Femur (tissue), 1 donor: ENCODE results near the gene ATXN7L2.
"Not testable (repeated sequence)": the region's sequence is repeated elsewhere in the genome, so short reads cannot be mapped to it uniquely, and the experiment has no call there.

ENCODE experiments used
- DNase-seq: peaks from one replicate; pipeline ENCODE4 v3.0.0-alpha.2; 2017

ATXN7L2 gene, protein sequence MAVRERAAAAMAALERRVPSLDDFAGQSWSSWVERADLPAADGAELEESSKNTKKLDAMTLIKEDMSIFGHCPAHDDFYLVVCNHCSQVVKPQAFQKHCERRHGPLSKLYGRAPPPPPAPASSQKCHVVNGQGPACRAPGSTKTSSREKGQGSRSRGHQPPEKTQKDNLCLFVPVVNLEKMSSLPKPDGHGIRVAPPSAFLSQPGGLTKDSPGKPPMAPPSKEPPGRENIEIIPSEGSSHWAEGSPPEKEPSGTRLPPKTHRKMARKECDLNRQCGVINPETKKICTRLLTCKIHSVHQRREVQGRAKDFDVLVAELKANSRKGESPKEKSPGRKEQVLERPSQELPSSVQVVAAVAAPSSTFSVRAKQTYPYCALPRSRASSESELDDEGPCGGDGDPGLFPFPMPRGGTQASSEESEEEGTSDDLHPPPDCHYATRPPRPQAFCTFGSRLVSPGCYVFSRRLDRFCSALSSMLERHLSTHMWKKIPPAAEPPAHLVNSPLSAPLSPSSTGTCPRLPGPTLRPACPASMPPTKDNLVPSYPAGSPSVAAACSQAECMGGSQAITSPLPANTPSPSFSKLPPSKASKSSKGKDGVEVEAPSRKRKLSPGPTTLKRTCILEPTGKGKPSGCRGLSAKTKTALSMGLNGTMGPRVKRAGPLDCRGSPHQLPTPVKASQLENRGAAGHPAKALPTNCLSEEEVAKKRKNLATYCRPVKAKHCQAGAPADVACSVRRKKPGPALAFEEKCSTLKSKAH

DNA sequence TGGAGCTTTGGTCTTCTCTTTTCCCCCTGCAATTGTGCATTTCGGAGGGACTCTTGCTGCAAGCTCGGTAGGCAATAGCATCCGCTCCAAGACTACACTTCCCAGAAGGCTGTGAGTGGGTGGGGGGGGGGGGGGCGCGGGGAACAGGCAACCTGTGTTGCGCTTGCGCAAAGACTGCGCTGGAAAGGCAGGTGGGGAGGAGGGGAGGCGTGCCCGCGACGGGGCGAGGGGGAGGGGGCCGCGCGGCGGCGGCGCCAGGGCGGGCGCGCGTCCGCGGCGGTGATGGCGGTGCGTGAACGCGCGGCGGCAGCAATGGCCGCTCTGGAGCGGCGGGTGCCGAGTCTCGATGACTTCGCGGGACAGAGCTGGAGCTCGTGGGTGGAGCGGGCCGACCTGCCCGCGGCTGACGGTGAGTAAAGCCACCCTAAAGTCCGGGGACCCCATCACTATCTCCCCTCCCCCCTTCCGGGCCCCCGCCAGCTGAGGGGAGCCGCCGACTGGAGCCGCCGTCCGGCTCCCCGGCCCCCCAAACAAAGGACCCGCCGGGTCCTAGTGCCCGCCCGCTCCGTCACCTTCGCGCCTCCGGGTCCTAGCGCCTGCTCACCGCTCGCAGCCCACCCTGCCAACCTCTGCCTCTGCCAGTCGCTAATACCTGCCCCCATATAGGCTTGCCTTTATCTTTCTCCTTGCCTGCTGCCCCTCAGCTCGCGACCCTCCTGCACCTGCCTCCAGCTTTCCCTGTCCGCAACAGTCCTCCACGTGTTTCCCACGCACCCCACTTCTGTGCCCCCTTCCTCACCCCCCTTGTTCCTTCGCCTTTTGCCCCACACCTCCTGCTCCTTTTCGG is at the start of gene ATXN7L2:
ATXN7L2 (plus strand) TSS at position 234 of the 847 bp plus-strand sequence; CDS start at position 283, 49 bp downstream.
- DNase-seq: peak; percentile 98

DNA sequence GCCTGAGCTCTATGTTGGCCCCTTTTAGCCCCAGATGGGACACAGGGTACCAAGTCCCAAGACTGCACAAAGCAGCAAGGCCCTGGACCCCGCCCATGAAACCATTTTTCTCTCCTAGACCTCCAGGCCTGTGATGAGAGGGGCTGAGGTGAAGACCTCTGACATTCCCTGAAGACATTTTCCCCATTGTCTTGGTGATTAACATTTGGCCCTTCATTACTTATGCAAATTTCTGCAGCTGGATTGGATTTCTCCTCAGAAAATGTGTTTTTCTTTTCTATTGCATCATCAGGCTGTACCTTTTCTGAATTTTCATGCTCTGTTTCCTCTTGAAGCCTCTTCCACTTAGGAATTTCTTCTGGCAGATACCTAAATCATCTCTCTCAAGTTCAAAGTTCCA is 49.2 kb upstream of the ATXN7L2 start:
- no peak for DNase-seq

DNA sequence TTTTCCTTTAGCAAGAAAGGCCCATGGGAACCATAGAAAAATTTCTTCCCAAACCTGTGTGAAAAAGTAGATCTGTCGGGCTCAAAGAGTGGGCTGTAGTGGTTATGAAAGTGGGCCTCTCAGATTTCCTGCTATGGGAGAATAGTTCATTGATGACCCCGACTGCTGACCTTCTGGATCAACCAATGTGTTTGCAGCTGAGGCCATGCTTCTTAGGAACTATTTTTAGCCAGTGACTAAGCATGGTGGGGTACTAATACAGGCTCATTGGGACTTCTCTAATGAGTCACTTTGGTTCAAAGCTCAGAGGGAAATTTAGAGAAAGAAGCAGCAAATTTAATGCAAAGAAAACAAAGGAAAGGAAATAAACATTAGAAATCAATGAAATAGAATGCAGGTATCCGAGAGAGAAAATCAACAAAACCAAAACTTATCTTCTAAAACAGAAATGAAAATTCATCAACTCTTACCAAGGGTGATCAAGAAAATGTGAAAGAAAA is 44.9 kb upstream of the ATXN7L2 start:
- DNase-seq: no peak

DNA sequence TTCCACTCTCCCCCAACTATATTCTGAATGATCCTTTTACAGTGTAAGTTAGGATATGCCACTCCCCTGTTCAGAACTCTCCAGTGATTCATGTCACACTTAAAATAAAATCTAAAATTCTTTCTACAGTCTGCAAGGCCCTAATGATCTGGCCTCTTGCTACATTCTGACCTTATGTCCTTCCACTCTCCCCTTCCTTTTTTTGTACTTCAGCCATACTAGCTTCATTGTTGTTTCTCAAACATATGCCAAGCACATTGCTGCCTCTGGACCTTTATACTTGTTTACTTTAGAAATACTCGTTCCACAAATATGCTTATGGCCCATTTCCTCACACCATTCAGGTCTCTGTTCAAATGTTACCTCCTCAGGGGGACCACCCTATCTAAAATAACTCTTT is 42.6 kb upstream of the ATXN7L2 start:
- no peak for DNase-seq

DNA sequence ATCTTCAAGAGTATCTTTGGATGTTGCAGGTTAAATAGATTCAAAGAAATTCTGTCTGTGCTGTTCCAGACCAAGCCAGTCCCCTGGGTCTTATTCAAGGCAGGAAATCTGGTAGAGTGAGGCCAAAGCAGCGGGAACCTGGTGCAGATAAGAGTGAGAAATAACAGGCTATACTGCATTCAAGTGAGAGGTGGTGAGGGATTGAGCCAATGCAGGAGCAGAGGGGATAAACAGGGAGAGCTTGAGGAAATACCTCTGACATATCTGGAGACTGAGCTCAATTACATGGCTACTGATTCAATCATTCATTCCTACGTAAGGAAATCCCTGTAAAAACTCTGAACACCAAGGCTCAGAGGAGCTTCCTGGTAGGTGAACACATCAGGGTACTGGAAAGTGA is 40.2 kb upstream of the ATXN7L2 start:
- no peak for DNase-seq

DNA sequence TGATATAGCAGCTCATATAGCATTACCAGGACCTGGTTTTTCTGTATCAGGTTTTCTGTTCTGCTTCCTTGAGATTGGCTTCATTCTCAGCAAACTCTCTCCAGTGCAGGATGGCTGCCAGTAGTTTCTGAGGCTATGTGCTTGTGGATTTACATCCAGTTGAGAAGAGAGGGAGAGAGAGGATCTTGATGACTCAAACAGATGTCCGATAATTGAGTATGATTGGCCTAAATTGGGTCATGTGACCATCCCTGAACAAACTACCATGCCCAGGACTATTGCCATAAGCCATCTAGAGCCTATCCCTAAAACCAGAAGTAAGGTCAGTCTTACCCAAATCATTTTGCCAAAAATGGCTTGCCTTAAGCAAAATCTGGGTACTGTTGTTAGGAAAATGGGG is 39.4 kb upstream of the ATXN7L2 start:
- DNase-seq: no peak

DNA sequence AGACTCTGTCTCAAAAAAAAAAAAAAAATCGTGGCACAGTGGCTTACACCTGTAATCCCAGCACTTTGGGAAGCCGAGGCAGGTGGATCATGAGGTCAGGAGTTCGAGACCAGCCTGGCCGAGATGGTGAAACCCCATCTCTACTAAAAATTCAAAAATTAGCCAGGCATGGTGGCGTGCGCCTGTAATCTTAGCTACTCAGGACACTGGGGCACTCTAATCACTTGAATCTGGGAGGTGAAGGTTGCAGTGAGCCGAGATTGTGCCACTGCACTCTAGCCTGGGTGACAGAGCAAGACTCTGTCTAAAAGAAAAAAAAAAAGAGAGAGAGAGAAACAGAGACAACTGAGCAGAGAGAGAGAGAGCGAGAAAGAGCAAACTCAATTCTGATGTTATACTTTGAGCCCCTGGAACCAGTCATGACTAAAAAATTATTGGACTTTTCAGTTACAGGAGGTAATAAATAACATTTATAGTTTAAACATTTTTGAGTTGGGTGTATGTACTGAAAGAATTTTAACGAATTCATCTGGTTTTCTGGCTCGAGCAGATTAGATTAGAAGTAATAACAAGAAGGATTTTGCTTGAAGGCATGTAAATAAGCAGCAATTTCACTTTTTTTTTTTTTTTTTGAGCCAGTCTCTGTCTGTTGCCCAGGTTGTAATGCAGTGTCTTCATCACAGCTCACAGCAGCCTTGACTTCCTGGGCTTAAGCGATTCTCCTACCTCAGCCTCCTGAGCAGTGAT is 37.6 kb upstream of the ATXN7L2 start:
- not testable (repeated sequence) for DNase-seq

DNA sequence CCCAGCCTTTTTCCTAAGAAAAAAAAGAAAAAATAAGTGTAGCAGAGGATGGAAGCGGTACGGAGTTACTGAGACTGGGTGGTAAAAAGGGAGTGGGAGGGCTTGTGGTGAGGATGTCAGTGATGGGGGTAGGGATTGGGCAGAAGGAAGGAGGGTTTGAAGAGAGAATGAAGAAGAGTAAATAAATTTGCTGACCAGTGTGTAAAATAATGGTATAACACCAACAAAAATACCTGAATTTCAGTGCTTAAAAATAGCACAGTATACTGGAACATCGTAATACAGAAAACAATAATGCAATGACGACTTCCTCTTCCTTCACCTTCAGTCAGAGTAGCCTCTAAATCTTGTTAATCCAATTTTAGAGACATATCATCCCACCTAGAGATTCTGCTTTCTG is 36.2 kb upstream of the ATXN7L2 start:
- DNase-seq: no peak

DNA sequence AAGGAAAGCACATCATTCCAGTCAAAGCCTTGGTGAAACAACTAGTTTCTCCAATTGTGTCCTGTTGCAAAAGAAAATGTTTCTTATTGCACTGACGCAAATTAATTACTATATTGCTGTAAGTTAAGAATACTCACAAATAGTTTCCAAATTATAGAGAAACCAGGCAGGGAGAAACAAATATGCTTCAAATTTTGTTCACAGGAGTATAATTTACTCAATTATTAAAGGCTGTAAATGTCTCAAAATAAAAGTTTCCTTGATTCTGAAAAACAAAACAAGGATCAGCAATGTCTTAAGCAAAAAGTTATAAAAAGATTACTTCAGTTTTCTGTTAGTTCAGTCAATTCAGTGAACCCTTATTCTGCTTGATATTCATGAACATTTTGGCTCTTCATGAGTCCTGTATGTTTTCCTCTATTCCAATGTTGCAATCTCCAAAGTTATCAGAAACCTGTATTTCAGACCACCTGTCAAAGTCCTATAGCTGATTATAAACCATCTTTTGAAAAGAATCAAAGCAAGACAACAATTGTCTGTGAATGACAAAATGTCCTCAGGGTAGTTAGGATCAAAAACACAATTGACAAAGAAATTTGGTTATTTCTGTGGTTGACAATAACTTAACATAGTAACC is 29.1 kb upstream of the ATXN7L2 start:
- no peak for DNase-seq

DNA sequence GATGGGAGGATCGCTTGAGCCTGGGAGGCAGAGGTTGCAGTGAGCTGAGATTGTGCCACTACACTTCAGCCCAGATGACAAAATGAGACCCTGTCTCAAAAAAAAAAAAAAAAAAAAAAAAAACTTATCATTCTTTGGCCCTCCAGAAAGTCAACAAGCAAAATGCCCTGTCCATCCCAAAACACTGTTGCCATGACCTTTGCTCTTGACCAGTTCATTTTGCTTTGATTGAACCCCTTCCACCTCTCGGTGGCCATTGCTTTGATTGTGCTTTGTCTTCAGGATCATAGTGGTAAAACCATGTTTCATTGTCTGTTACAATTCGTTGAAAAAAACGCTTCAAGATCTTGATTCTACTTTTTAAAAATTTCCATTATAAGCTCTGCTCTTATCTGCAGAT is 25.9 kb upstream of the ATXN7L2 start:
- DNase-seq: no peak

DNA sequence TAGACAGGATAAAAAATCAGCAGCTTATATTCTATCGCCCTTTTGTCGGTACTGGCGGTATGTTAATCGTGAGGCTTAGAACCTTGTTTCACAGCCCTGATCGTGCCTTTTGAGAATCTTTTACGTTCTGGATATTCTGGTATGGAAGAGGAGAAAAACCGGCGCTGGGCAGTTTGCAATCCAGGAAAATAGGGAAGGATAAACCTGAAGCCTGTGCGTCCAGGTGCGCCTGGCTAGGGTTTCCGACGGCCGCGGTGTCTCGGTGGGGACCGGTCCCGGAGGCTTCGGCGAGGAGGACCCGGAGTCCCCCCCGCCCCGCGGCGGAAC is 17.6 kb upstream of the ATXN7L2 start:
- no peak for DNase-seq

DNA sequence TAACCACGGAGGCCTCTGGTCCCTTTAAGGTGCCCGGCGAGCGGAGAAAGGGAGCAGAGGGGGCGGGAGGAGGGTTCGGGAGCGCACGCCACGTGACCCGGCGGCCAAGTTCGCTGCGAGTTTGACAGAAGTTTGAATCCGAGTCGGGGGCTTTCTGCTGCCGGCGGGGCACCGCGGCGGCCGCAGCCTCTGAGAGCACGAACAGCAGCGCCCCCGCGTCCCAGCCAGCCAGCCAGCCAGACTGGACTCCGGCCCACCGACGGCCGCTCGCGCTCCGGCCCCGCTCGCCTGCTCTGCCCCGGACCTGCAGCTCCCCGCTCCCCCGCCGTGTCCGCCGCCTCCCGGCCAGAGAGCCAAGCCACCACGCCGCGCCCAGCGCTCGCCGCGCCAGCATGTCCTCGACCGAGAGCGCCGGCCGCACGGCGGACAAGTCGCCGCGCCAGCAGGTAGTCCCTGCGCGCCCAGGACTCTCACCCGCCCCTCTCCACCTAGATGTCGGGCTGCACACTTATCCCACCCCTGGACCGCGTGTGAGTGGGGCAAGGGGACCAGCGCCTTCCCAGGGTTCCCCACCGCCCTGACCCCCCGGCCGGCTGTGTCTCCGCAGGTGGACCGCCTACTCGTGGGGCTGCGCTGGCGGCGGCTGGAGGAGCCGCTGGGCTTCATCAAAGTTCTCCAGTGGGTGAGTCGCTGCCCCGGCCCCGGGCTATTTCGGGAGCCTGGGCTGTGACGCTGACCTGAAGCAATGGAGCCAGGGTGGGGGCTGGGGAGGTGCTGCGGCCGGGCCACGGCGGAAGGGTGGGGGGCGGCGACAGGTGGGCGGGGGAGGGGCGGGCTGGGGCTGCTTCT is 17.0 kb upstream of the ATXN7L2 start, which contains the start of gene SYPL2:
SYPL2 (plus strand) TSS at position 95 of the 849 bp plus-strand sequence; CDS start at position 393, 298 bp downstream.
- DNase-seq: peak; percentile 58

DNA sequence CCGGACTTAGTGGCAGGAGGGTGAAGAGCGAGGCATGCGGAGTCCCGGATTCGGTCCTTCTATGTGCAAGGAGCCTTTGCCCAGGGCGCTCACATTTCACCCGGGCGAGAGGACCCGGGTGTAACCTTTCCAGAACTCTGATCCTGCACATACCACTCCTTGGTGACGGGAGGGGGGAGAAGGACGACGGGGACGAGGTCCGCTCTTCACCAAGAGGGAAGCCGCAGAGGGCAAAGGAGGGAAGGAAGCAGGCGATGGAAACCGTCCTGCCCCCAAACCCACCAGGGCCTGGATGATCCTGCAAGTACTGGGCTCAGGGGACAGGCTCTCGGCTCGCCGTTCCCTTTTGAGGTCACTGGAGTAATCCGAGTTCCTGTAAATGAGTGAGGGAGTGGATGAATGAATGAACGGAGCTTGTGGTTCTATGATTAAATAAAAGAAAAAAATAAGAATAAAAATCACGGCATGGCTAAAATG is 16.4 kb upstream of the ATXN7L2 start:
- peak; percentile 58 for DNase-seq

DNA sequence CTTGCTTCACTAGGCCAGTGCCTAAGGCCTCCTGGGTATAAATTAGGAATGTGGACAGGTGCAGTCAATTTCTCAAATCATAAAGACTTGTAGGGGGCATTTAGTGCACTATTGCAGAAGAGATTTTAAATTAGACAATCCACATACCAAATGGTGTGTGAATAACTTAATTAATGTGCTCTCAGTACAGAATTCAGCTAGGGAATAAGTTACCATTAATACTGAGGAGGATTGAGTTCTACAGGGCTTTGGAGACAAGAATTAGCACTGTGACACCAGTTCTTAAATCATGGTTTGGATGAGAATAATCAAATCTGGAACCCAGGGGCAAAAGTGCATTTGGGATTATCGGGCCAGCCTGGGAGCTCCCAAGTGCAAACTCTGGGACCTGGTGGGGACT is 15.6 kb upstream of the ATXN7L2 start:
- no peak for DNase-seq

DNA sequence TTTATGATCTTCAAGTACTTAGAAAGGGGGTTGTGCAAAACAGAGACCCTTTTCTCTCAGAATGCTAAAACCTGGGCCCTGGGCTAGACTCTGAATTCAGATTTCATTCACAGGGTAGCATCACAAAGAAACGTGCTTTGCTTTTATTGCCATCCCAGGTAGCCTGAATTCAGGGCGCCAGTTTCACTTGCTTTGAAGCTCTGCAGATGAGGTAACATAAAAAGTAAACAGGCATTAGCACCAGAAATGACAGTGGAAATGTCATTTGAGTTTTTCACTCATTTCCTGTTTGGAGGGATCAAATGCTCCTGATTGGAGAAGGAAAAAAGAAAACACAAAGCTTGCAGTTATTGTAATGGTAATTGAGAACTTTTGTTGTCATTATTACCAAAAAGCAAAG is 14.8 kb upstream of the ATXN7L2 start:
- DNase-seq: no peak

DNA sequence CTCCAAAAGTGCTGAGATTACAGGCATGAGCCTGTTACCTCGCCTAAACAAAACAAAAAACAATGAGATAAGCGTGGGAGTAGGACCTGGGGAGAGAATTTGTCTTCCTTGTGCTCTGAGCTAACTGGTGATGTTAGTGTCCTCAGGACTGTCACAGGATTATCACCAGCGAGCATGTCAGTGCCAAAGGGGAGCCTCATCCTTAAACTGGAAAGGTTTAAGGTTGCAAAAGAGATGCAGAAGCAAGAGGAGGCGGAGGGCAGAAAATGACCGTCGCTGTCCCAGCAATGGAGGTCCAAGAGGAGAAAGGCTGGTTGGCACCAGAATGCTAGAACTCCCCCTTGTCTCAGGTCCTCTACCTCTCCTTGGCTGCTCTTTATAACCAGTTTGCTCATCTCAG is 13.5 kb upstream of the ATXN7L2 start:
- DNase-seq: no peak

DNA sequence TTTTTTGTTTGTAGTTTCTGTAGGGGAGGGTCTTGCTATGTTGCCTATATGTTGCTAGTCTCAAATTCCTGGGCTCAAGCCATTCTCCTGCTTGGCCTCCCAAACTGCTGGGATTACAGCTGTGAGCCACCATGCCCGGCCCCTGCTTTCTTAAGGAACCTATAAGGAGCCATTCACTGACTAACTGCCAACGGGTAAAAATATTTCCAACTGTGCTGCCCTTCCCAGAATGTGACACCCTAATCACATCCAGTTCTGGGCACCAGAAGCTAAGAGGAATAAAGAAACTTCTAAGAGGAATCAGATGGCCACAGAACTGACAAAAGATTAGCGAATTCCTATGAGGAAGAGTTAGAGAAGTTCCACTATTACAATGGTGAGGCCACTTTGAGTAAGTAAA is 10.9 kb upstream of the ATXN7L2 start:
- DNase-seq: no peak

DNA sequence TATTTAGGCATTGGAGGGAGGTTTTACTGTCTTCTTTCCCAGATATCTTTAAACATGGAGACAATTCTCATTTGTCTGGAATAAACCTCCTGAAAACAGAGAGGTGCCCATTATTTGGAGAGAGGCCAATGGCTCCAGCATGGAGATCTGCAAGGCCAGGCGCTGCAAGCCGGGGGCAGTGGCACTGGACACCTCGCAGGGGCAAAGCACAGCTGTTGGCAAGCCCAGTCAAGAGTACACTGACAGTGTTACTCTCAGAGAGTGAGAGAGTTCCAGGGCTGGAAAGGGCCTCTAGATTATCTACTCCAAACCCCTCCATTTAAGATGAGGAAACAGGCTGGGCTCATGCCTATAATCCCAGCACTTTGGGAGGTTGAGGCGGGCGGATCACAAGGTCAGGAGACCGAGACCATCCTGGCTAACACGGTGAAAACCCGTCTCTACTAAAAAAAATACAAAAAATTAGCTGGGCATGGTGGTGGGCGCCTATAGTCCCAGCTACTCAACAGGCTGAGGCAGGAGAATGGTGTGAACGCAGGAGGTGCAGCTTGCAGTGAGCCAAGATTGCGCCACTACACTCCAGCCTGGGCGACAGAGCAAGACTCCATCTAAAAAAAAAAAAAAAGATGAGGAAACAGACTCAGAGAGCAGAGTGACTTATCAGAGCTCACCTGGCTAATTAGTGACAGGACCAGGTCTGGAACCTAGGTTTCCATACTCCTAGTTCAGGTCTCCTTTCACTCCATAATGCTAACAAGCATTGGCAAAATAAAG is 10.2 kb upstream of the ATXN7L2 start:
- not testable (repeated sequence) for DNase-seq

DNA sequence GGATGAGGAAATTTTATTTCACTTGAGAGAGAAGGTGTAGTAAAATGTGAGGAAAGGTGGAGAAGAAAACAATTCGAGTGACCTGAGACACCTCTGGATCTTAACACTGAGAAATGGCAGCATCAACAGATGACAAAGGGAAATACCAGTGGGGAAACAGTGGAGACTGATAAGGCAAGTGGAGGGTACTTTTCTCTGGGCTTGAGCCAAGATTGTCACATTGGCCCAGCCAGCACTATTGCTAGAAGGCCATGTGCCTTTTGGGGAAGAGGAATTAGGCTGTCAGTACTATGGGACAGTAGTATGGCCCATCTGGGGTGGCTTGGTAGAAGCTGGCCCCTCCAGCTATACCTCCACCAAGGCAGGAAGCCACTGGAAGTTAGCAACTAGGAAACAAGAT is 9.0 kb upstream of the ATXN7L2 start:
- no peak for DNase-seq

DNA sequence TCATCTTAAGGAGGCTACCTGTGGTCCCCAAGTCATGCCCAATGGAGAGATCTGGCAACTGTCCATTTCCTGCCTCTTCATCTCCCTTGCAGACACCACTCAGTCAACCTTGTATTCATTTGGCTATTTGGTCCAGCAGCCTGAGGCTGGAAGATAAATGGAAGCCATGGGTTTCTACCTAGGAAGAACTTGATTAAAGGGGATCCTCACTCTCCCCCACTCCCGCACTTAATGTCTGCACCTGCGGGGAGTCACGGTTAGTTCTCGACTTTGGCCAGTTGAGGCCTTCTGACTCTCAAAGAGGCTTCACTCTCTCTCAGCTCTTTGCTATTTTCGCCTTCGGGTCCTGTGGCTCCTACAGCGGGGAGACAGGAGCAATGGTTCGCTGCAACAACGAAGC is 8.4 kb upstream of the ATXN7L2 start:
- no peak for DNase-seq
